ENCODE data around the gene EML3.

Gene EML3

DNA sequence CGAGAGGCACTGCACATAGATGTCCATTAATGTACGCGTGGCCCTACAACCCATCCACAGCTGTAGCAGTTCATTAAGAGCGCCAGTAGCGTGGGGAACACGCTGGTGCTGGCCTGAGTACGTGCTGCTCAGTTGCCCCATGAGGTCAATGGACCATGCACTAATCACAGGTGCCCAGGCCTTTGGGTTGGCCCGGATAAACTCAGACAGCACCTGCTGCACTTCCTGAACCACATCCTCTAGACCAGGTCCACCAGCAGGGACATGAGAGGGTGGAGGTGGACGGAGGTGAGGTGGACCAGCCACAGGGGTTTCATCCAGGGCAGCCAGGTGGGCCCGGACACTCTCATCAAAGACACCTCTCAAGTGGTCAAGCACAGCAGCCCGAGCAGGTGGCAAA, 36.9 kb upstream of the EML3 start:
- H3K4me3 ChIP-seq (ENCODE audit: low read depth, low read length): no peak overlapping the region
- DNase-seq (ENCODE audit: low read depth, low spot score): no peak
- TF ChIP-seq, protein P1, sequence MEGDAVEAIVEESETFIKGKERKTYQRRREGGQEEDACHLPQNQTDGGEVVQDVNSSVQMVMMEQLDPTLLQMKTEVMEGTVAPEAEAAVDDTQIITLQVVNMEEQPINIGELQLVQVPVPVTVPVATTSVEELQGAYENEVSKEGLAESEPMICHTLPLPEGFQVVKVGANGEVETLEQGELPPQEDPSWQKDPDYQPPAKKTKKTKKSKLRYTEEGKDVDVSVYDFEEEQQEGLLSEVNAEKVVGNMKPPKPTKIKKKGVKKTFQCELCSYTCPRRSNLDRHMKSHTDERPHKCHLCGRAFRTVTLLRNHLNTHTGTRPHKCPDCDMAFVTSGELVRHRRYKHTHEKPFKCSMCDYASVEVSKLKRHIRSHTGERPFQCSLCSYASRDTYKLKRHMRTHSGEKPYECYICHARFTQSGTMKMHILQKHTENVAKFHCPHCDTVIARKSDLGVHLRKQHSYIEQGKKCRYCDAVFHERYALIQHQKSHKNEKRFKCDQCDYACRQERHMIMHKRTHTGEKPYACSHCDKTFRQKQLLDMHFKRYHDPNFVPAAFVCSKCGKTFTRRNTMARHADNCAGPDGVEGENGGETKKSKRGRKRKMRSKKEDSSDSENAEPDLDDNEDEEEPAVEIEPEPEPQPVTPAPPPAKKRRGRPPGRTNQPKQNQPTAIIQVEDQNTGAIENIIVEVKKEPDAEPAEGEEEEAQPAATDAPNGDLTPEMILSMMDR (IDR thresholded peaks at IDR 0.05; ENCODE audit: insufficient read depth, low read length, missing control alignments): no peak
- ChIA-PET CTCF (interaction anchor here (1.4 kb wide), 1 partner anchor 30 kb away, joined by 4 read pairs; no protein-coding TSS in a partner anchor), POLR2A (interaction anchor here (2.3 kb wide), 1 partner anchor 16 kb away, joined by 25 read pairs; the partner anchor contains the start of genes C11orf98 and CSKMT)

DNA sequence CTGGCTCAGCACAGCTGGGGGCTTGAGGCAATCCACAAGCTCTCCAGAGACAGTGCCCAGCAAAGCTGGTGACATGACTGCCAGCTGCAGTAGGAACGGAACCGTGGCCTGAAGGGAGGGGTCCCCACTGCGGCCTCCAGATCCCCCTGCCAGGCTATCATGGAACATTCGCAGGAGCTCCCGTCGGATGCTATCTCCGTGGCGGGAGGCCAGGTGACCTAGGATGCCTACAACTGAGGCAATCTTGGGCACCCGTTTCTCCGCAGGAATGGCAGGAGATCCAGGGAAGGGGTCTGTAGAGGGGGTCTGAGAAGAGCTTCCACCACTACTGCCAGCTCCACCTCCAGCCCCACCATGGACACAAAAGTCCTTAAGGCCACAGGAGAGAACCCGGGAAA, 36.4 kb upstream of the EML3 start:
- CTCF ChIA-PET: interaction anchor here (1.4 kb wide), 1 partner anchor 31 kb away, joined by 4 read pairs; no protein-coding TSS in a partner anchor
- POLR2A ChIA-PET: interaction anchor here (2.3 kb wide), 1 partner anchor 17 kb away, joined by 25 read pairs; the partner anchor contains the start of genes C11orf98 and CSKMT
- no peak for DNase-seq (ENCODE audit: low read depth, low spot score)
- TF ChIP-seq, protein P1 (IDR thresholded peaks at IDR 0.05; ENCODE audit: insufficient read depth, low read length, missing control alignments): no peak
- H3K4me3 ChIP-seq (ENCODE audit: low read depth, low read length): no peak overlapping the region

DNA sequence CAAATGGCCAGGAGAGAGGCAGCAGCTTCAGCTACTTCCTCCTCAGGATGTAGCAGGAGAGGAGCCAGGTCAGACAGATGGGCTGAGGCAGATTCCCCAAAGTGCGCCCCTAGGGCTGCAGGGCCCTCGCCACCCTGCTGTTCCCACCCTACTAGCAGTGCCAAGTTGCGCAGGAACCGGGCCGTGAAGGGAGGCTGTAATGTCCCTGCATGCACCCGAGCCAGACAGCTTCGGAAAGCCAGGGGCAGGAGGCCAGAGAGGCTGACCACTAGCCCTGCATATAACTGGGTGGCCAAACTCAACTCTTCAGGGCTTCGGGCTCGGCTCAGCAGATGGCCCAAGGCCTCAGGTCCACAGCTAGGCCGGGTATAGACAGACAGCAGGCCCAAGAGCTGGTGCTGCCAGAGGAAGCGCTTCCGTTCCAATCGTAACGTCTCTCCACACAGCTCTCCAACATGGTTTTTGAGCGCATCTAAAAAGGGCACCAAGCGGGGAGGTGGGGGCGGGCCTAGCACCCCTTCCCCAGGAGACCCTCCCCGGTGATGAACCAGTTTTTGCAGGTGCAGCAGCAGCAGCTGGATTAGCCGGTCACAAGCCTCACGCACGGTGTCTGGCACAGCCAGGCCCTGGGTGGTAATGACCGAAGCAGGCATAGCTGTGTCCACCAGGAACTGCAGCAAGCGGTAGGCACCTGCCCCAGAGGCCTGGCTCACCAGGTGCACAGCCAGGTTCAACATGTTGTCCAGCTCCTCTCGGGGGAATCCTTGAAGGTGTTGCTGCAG, 35.8 kb upstream of the EML3 start:
- TF ChIP-seq, protein P1 (IDR thresholded peaks at IDR 0.05; ENCODE audit: insufficient read depth, low read length, missing control alignments): no peak
- ChIA-PET CTCF (interaction anchor here (1.0 to 1.4 kb wide), 2 partner anchors 31 to 35 kb away, joined by 3 to 4 read pairs; partner anchors contain the start of gene ROM1), POLR2A (interaction anchor here (2.3 kb wide), 1 partner anchor 17 kb away, joined by 25 read pairs; the partner anchor contains the start of genes C11orf98 and CSKMT)
- DNase-seq (ENCODE audit: low read depth, low spot score): no peak
- no peak overlapping the region for H3K4me3 ChIP-seq (ENCODE audit: low read depth, low read length)

DNA sequence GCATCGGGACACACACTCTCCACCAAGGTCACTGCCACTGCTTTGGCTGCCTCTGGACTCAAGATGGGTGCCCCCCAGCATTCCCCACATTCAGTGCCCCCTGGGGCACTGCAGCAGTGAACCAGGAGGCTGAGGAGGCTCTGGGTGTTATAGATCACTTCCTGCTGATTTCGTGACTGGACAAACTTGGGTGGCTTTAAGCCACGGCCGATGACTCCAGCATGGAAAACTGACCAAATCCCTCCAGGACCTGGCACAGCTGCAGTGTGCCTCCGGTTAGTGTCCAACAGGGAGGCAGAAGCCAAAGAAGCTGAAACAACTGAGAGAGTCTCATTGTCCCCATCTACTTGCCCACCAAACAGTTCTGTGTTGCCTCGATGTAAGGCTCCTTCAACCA, 35.0 kb upstream of the EML3 start:
- ChIA-PET POLR2A (interaction anchor here (2.3 kb wide), 1 partner anchor 18 kb away, joined by 25 read pairs; the partner anchor contains the start of genes C11orf98 and CSKMT), CTCF (interaction anchor here (1.0 to 1.2 kb wide), 2 partner anchors 20 to 34 kb away, joined by 3 read pairs; partner anchors contain the start of gene ROM1)
- H3K4me3 ChIP-seq (ENCODE audit: low read depth, low read length): no peak overlapping the region
- no peak for DNase-seq (ENCODE audit: low read depth, low spot score)
- TF ChIP-seq, protein P1 (IDR thresholded peaks at IDR 0.05; ENCODE audit: insufficient read depth, low read length, missing control alignments): no peak

DNA sequence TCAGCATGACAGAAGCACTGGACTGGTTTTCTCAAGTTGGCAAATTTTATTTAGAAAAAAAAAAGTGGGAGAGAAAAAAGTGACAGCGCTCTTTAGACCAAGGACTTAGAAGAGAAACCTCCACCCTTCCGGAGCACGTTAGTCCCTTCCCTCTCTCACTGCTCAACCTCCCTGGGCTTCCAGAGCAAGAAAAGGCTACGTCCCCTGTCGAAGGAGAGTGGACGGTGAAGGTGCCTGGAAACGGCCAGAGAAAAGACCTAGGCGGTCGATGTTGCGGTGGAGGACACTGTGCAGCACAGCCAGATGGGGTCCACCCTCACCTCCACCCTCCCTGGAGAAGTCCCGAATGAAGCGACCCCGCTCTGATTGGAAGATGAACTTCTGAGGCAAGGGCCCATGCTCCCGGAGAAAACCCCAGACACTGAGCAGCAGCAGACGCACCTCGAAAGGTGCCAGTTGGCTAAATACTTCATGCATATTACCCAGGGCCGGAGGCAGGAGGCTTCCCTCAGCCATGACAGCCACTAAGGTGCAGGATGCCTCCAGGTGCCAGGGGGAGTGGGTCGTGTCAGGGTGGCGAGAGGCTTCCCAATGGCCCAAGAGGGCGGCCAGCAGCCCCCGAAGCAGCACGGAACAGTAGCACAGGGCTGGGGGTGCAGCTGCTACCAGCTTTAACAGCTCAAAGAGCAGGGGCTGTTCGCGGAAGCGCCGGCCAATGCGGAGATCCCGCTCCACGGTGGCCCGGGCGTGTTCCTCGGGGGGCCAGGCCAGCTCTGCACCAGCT, 34.4 kb upstream of the EML3 start:
- ChIA-PET CTCF (interaction anchor here (1.2 to 2.7 kb wide), 2 partner anchors 12 to 21 kb away, joined by 3 to 11 read pairs; no protein-coding TSS in a partner anchor), POLR2A (interaction anchor here (0.6 to 3.5 kb wide), 7 partner anchors 13 to 209 kb away, joined by 3 to 46 read pairs (median 5); partner anchors contain the start of genes B3GAT3, C11orf98, CSKMT and TUT1)
- TF ChIP-seq, protein P1 (IDR thresholded peaks at IDR 0.05; ENCODE audit: insufficient read depth, low read length, missing control alignments): no peak
- DNase-seq (ENCODE audit: low read depth, low spot score): no peak
- H3K4me3 ChIP-seq (ENCODE audit: low read depth, low read length): 0 out of 2 replicates have a peak overlapping the region, but pooled peaks have one; percentile 2

Measured in AG04449 (cell line).